Breast epithelium (tissue), 4 donors: ENCODE results near the gene PTPRN2. TPM values are rescaled to one million over a fixed set of nuclear protein-coding genes. Genes with fewer than 3 reads are reported as not detected.
"Not testable (repeated sequence)": the region's sequence is repeated elsewhere in the genome, so short reads cannot be mapped to it uniquely, and the experiment has no call there.

Experiments
- DNase-seq, 2 donors: peaks; one replicate each; pipeline ENCODE4 v3.0.0-alpha.2; 2019; ENCODE audit warnings: low spot score in 2 of 2
- H3K27ac ChIP-seq, 2 donors: fragments of 200-600 bp; sonication (generic) in 1 of 2; one replicate each; pipeline ENCODE4 v1.5.1; 2016 to 2019; ENCODE audit warnings: mild to moderate bottlenecking in 1 of 2
- H3K27me3 ChIP-seq, 2 donors: fragments of 200-600 bp; sonication (generic) in 1 of 2; one replicate each; pipeline versions ENCODE4 v1.5.1 to v1.6.0; 2017 to 2019; ENCODE audit warnings: control low read depth in 1 of 2, mild to moderate bottlenecking in 1 of 2
- H3K36me3 ChIP-seq: fragments of 200-600 bp; one replicate; pipeline ENCODE4 v1.5.1; 2019
- H3K4me1 ChIP-seq, 2 donors: fragments of 200-600 bp; sonication (generic); one replicate each; pipeline ENCODE4 v1.5.1; 2016 to 2019; ENCODE audit warnings: control low read depth in 1 of 2
- H3K4me3 ChIP-seq, 3 donors: fragments of 200-600 bp; sonication (generic); 1 replicate in 2 of 3; 2 replicates in 1 of 3; pipeline ENCODE4 v1.5.1; 2016 to 2019; ENCODE audit warnings: mild to moderate bottlenecking in 3 of 3, moderate library complexity in 2 of 3
- H3K9me3 ChIP-seq, 2 donors: fragments of 200-600 bp; sonication (generic) in 1 of 2; one replicate each; pipeline ENCODE4 v1.5.1; 2016 to 2019; ENCODE audit warnings: control low read depth in 1 of 2
- POLR2A ChIP-seq: fragments of 450-650 bp; IDR thresholded peaks from one replicate; pipeline ENCODE4 v1.6.1; 2016; ENCODE audit warnings: antibody characterized with exemption, mild to moderate bottlenecking, moderate library complexity
- POLR2AphosphoS5 ChIP-seq, 3 donors: sonication (generic); formaldehyde crosslinking; IDR thresholded peaks; one replicate each; pipeline ENCODE4 v1.6.1; 2017; ENCODE audit warnings: antibody characterized with exemption in 3 of 3
- intact Hi-C: fragments of 100-400 bp; cut with DNase I; formaldehyde crosslinking; loops from one replicate; pipeline ENCODE4 v1.15.1; 2023; ENCODE audit warnings: low total_unique reads
- total RNA-seq, 3 donors: library from RNA; depleted of rRNA; stranded (reverse); fragments of >200 nt; gene quantifications; one replicate each; pipeline ENCODE4 v1.1.0, GENCODE V29; 2016
- TF ChIP-seq, protein P1 (sequence below), 3 donors: fragments of 450-650 bp; IDR thresholded peaks; one replicate each; pipeline ENCODE4 v1.5.1; 2016 to 2017; ENCODE audit warnings: antibody characterized with exemption in 3 of 3, mild to moderate bottlenecking in 3 of 3, moderate library complexity in 3 of 3

Gene PTPRN2
- total RNA-seq, 3 donors from 2014 or later = 1.6 to 2.2 (median 2.2) TPM

DNA sequence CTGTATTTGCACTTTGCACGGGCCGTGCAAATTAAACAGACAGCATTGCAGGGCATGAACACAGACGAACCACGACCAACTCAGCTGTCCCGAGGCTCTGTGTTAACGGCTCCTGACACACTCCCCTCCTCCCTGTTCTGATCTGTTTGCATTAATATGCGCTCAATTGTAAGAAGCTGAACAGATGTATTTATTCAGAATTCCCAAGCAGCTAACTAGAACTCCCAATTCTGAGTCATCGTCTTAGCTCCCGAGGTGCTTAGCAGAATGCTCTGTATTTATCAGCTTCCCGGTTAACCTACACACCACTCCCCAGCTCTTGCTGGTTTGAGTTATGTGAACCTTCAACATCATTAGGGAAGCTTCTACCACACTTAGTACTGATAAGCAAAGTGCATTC lies 286.4 kb downstream of the PTPRN2 start:
- intact Hi-C loops = no loop called here
- no peaks in the 10 kb centered on the region for H3K27me3 ChIP-seq
- no peak overlapping the region for H3K27ac ChIP-seq
- H3K4me1 ChIP-seq = no peaks in the 10 kb centered on the region
- TF ChIP-seq, protein P1, sequence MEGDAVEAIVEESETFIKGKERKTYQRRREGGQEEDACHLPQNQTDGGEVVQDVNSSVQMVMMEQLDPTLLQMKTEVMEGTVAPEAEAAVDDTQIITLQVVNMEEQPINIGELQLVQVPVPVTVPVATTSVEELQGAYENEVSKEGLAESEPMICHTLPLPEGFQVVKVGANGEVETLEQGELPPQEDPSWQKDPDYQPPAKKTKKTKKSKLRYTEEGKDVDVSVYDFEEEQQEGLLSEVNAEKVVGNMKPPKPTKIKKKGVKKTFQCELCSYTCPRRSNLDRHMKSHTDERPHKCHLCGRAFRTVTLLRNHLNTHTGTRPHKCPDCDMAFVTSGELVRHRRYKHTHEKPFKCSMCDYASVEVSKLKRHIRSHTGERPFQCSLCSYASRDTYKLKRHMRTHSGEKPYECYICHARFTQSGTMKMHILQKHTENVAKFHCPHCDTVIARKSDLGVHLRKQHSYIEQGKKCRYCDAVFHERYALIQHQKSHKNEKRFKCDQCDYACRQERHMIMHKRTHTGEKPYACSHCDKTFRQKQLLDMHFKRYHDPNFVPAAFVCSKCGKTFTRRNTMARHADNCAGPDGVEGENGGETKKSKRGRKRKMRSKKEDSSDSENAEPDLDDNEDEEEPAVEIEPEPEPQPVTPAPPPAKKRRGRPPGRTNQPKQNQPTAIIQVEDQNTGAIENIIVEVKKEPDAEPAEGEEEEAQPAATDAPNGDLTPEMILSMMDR (IDR thresholded peaks at IDR 0.05) = no peak
- TF ChIP-seq POLR2A (no peak), POLR2AphosphoS5 (IDR thresholded peaks at IDR 0.05) (no peak)
- H3K4me3 ChIP-seq = no peak overlapping the region
- H3K9me3 ChIP-seq = peaks cover 0 to 6% of the 10 kb centered on the region in 2 donors
- DNase-seq = no peak
- no peaks in the 10 kb centered on the region for H3K36me3 ChIP-seq

DNA sequence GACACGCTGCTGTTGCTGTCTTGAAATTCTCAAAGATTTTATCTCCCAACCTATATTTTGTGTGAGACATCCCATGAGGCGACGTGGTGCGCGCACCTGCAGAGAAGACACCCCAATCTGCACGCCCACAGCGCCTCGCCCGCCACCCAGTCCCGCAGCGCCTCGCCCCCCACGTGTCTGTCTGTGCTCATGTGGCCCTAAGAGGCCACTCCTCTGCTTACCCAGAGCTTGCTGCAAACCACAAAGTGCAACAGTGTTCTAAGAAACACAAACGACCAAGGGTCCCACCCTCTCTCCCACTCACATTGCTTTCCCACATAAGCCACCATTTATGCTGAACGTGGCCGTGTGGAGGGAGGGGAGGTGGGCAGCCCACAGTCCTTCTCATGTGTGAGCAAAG lies 287.2 kb downstream of the PTPRN2 start:
- no peaks in the 10 kb centered on the region for H3K27me3 ChIP-seq
- H3K4me3 ChIP-seq = no peak overlapping the region
- no peaks in the 10 kb centered on the region for H3K4me1 ChIP-seq
- DNase-seq = no peak
- TF ChIP-seq POLR2A (no peak), POLR2AphosphoS5 (IDR thresholded peaks at IDR 0.05) (no peak)
- TF ChIP-seq, protein P1 (IDR thresholded peaks at IDR 0.05) = no peak
- H3K27ac ChIP-seq = no peak overlapping the region
- no peaks in the 10 kb centered on the region for H3K36me3 ChIP-seq
- H3K9me3 ChIP-seq = no peaks in the 10 kb centered on the region
- intact Hi-C loops = no loop called here

DNA sequence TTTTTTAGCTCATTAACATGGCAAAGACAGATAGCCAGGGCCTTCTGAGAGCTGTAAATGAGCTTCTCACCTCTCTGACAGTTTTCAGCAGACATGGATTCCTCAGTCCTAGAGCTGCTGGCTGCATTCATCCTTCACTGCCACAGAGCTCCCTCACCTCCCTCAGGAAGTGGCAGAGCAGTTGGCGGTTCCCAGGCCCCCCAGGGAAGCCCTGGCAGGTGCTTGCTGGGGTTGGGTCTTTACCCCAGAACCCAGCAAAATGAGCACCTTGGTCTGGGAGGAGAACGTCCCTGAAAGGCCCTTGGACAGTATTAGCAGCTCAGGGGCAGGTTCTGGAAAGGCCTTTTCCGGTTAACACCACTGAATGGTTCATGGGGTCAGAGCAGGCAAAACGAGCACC lies 288.0 kb downstream of the PTPRN2 start:
- intact Hi-C loops = no loop called here
- no peak overlapping the region for H3K27ac ChIP-seq
- H3K4me3 ChIP-seq = no peak overlapping the region
- no peaks in the 10 kb centered on the region for H3K36me3 ChIP-seq
- TF ChIP-seq, protein P1 (IDR thresholded peaks at IDR 0.05) = no peak
- TF ChIP-seq POLR2AphosphoS5 (IDR thresholded peaks at IDR 0.05) = no peak
- no peak for TF ChIP-seq POLR2A
- no peaks in the 10 kb centered on the region for H3K9me3 ChIP-seq
- no peak for DNase-seq
- no peaks in the 10 kb centered on the region for H3K4me1 ChIP-seq
- H3K27me3 ChIP-seq = no peaks in the 10 kb centered on the region

DNA sequence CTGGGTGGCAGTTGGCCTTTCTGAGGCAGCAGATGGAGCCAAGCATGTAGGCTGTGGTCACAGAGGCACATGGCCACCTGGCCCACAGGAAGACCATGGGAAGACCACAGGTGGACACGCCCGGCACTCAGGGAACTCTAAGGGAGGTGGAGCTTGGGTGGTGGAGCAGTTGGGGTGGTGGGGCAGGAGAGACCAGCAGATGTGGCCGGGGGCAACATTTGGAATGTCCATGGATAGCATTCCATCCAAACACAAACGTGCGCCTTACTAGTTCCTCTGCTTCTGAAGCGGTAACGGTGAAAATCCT lies 290.9 kb downstream of the PTPRN2 start:
- H3K27me3 ChIP-seq = no peaks in the 10 kb centered on the region
- no peaks in the 10 kb centered on the region for H3K4me1 ChIP-seq
- no peak overlapping the region for H3K27ac ChIP-seq
- H3K36me3 ChIP-seq = no peaks in the 10 kb centered on the region
- no peaks in the 10 kb centered on the region for H3K9me3 ChIP-seq
- no peak for TF ChIP-seq POLR2AphosphoS5 (IDR thresholded peaks at IDR 0.05)
- TF ChIP-seq, protein P1 (IDR thresholded peaks at IDR 0.05) = no peak
- no peak for TF ChIP-seq POLR2A
- intact Hi-C loops = no loop called here
- H3K4me3 ChIP-seq = no peak overlapping the region
- DNase-seq = no peak

DNA sequence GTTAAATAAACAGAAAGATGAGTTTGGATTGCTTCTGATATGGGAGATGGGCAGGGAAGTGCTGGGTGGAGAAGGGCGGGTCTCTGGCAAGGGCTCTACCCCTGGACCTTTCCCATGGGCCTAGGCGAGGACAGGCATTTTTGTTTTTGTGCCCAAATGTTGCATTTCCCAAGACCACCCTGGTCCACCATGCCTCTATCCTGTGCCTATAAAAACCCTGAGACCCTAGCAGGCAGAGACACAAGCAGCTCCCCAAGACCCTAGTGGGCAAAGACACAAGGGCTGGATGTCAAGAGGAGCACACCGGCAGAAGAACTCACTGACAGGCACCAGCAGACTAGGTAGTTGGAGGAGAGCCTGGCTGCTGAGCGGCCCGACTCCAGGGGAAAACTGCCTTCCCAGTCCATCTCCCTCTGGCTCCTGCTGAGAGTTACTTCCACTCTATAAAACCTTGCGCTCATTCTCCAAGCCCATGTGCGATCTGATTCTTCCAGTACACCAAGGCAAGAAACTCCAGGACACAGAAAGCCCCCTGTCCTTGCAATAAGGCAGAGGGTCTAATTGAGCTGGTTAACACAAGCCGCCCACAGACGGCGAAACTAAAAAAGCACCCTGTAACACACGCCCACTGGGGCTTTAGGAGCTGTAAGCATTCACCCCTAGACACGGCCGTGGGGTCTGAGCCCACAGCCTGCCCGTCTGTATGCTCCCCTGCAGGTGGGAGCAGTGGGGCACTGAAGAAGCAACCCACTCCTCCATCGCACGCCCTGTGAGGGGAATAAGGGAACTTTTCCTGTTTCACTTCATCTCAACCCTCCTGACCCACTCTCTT lies 291.4 kb downstream of the PTPRN2 start:
- Histone ChIP-seq H3K9me3 (no peaks in the 10 kb centered on the region), H3K27me3 (no peaks in the 10 kb centered on the region), H3K36me3 (no peaks in the 10 kb centered on the region), H3K4me3 (no peak overlapping the region), H3K27ac (no peak overlapping the region), H3K4me1 (no peaks in the 10 kb centered on the region)
- intact Hi-C loops = no loop called here
- no peak for DNase-seq
- TF ChIP-seq POLR2A (no peak), POLR2AphosphoS5 (IDR thresholded peaks at IDR 0.05) (no peak)
- TF ChIP-seq, protein P1 (IDR thresholded peaks at IDR 0.05) = no peak

DNA sequence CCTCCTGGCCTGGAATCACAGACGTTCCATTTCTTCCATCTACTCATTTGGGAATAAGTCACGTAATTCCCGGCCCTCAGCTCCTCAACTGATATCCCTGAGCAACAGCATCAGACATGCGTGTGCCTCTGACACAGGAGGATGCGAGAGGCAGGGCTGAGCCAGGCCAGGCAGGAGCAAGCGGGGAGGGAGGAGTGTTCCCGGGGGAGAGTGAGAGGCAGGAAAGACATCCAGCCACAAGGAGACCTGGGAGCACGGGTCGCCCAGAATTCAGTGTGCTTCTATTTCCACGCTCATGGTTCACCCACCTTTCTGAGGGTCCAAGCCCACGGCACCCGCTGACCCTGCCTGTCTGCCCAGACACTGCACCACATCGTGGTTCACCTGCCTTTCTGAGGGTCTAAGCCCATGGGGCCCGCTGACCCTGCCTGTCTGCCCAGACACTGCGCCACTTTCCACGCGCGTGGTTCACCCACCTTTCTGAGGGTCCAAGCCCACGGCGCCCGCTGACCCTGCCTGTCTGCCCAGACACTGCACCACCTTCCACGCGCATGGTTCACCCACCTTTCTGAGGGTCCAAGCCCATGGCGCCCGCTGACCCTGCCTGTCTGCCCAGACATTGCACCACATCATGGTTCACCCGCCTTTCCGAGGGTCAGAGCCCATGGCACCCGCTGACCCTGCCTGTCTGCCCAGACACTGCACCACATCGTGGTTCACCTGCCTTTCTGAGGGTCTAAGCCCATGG lies 293.0 kb downstream of the PTPRN2 start:
- H3K27ac ChIP-seq, DNase-seq, H3K9me3 ChIP-seq, H3K27me3 ChIP-seq, H3K4me3 ChIP-seq, intact Hi-C loops, H3K36me3 ChIP-seq, H3K4me1 ChIP-seq: not testable (repeated sequence)
